Urinary bladder (tissue), 4 donors: Measurements from ENCODE around the gene RDH12. TPM values are rescaled to one million over a fixed set of nuclear protein-coding genes. Genes with fewer than 3 reads are reported as not detected.

ENCODE experiments used
- DNase-seq: peaks from one replicate; pipeline ENCODE4 v3.0.0-alpha.2; 2015; ENCODE audit errors: extremely low spot score
- H3K27ac ChIP-seq: one replicate; pipeline ENCODE4 v1.5.1; 2013; ENCODE audit warnings: low read depth, mild to moderate bottlenecking, moderate library complexity
- H3K36me3 ChIP-seq: one replicate; pipeline ENCODE4 v1.6.1; 2013; ENCODE audit warnings: mild to moderate bottlenecking, moderate library complexity; ENCODE audit not compliant: insufficient read depth
- H3K4me1 ChIP-seq: one replicate; pipeline ENCODE4 v1.6.1; 2013; ENCODE audit warnings: mild to moderate bottlenecking, moderate library complexity; ENCODE audit not compliant: insufficient read depth
- H3K4me3 ChIP-seq: one replicate; pipeline ENCODE4 v1.5.1; 2013; ENCODE audit warnings: low read depth, low read length
- WGBS: extraction: QIAGEN DNeasy Blood & Tissue Kit; methylation state at CpG from one replicate; pipeline ENCODE4 v1.1.7; 2013; 5-methylcytosine and 5-hydroxymethylcytosine counted together
- polyA plus RNA-seq: library from polyadenylated mRNA; stranded (reverse); fragments of 200-250 nt; gene quantifications from one replicate; pipeline ENCODE4 v1.2.3, GENCODE V29; 2013
- small RNA-seq: library from RNA; depleted of rRNA; stranded (forward); fragments of <200 nt; gene quantifications from one replicate; pipeline ENCODE3, GENCODE V24; 2014
- total RNA-seq: library from RNA; depleted of rRNA; stranded (reverse); fragments of >200 nt; gene quantifications from one replicate; pipeline ENCODE4 v1.2.3, GENCODE V29; 2014
- donor health status: healthy with polysubstance abuse.
- donor health status: healthy.

RDH12 gene
- total and polyA plus RNA-seq, 2 donors = 0.04 TPM; not detected in 1

GRCh38 chr14:67773844-67774377, 72.2 kb downstream of the RDH12 start:
- DNase-seq = no peak
- Histone ChIP-seq H3K4me3 (no peak overlapping the region), H3K36me3 (no peaks in the 10 kb centered on the region), H3K4me1 (no peaks in the 10 kb centered on the region), H3K27ac (no peak overlapping the region)
- 95% methylated on average over 5 of the region's 5 CpGs for WGBS

- H3K4me3 ChIP-seq = no peak overlapping the region
- 87% methylated on average over 4 of the region's 4 CpGs for WGBS
- H3K36me3 ChIP-seq = no peaks in the 10 kb centered on the region
- H3K4me1 ChIP-seq = no peaks in the 10 kb centered on the region
- DNase-seq = no peak
- H3K27ac ChIP-seq = no peak overlapping the region
Observed at GRCh38 chr14:67776653-67777322, 75.1 kb downstream of the RDH12 start.

- Histone ChIP-seq H3K4me3 (no peak overlapping the region), H3K4me1 (no peaks in the 10 kb centered on the region), H3K36me3 (no peaks in the 10 kb centered on the region), H3K27ac (no peak overlapping the region)
- WGBS = 86% methylated on average over 1 of the region's 1 CpG
- no peak for DNase-seq
Observed at GRCh38 chr14:67778792-67779191, 77.1 kb downstream of the RDH12 start.

GRCh38 chr14:67782090-67782489, 80.4 kb downstream of the RDH12 start:
- Histone ChIP-seq H3K27ac (no peak overlapping the region), H3K36me3 (peaks cover 12% of the 10 kb centered on the region), H3K4me3 (no peak overlapping the region), H3K4me1 (no peaks in the 10 kb centered on the region)
- no peak for DNase-seq
- 67% methylated on average over 3 of the region's 3 CpGs for WGBS

Small RNA genes lying within 50 kb of the gene (small RNA-seq; reads per million reads assigned to genes)
- gene AL049779.3 (not detected), gene RN7SL369P (not detected), gene RNA5SP386 (not detected)

Other genes starting within 250 kb of the RDH12 start
- gene TMEM229B, start 213.2 kb upstream of the RDH12 start, total RNA-seq = 3.0 TPM
- gene TMEM229B, start 213.2 kb upstream of the RDH12 start, polyA plus RNA-seq = 4.4 TPM
- gene PLEKHH1, start 168.6 kb upstream of the RDH12 start, total RNA-seq = 5.1 TPM
- gene PLEKHH1, start 168.6 kb upstream of the RDH12 start, polyA plus RNA-seq = 3.9 TPM
- gene PIGH, start 101.6 kb upstream of the RDH12 start, total RNA-seq = 26.3 TPM
- 26.0 TPM for gene PIGH, start 101.6 kb upstream of the RDH12 start, polyA plus RNA-seq
- 2.1 TPM for gene ARG2, start 82.0 kb upstream of the RDH12 start, total RNA-seq
- 4.7 TPM for gene ARG2, start 82.0 kb upstream of the RDH12 start, polyA plus RNA-seq
- gene VTI1B, start 27.3 kb upstream of the RDH12 start, total RNA-seq = 39.2 TPM
- gene VTI1B, start 27.3 kb upstream of the RDH12 start, polyA plus RNA-seq = 79.1 TPM
- gene RDH11, start 6.1 kb upstream of the RDH12 start, total RNA-seq = 72.1 TPM
- 63.8 TPM for gene RDH11, start 6.1 kb upstream of the RDH12 start, polyA plus RNA-seq
- 25.2 TPM for gene ZFYVE26, start 114.7 kb downstream of the RDH12 start, total RNA-seq
- gene ZFYVE26, start 114.7 kb downstream of the RDH12 start, polyA plus RNA-seq = 7.6 TPM
- gene RAD51B, start 117.9 kb downstream of the RDH12 start, total RNA-seq = 92.9 TPM
- 6.2 TPM for gene RAD51B, start 117.9 kb downstream of the RDH12 start, polyA plus RNA-seq